Stimulated activated CD8-positive, alpha-beta memory T cell treated with anti-CD3 and anti-CD28 coated beads, Interleukin-12 subunit alpha, Interleukin-12 subunit beta, amount 100 ng/mL, for 1 hour (primary cell): ENCODE data around the gene ZNF330.
"Not testable (repeated sequence)": the region's sequence is repeated elsewhere in the genome, so short reads cannot be mapped to it uniquely, and the experiment has no call there.

Source experiments
- DNase-seq: peaks from one replicate; pipeline ENCODE4 v3.0.0-alpha.2; 2020; ENCODE audit warnings: low read depth

Gene ZNF330

GRCh38 chr4:141220691-141221659 is at the start of gene ZNF330:
TSS of gene ZNF330 (plus strand) at chr4:141220895. CDS start at chr4:141222372, 1,477 bp downstream.
- DNase-seq, result peak; percentile 81

- DNase-seq, result no peak
These were observed 46.2 kb upstream of the ZNF330 start for GRCh38 chr4:141174457-141174856.

GRCh38 chr4:141177171-141177570 is 43.5 kb upstream of the ZNF330 start:
- no peak for DNase-seq

GRCh38 chr4:141179474-141180373 is 41.0 kb upstream of the ZNF330 start:
- DNase-seq, result no peak

GRCh38 chr4:141180991-141181761 is 39.5 kb upstream of the ZNF330 start:
- DNase-seq, result no peak

- not testable (repeated sequence) for DNase-seq
These were observed 37.2 kb upstream of the ZNF330 start for GRCh38 chr4:141183491-141183890.

GRCh38 chr4:141192564-141192963 is 28.1 kb upstream of the ZNF330 start:
- no peak for DNase-seq

- no peak for DNase-seq
These were observed 27.1 kb upstream of the ZNF330 start for GRCh38 chr4:141193516-141194034.

GRCh38 chr4:141195095-141195707 is 25.5 kb upstream of the ZNF330 start:
- DNase-seq, result no peak

- no peak for DNase-seq
These were observed 24.3 kb upstream of the ZNF330 start for GRCh38 chr4:141196227-141196933.

- no peak for DNase-seq
These were observed 12.7 kb upstream of the ZNF330 start for GRCh38 chr4:141207961-141208360.

- DNase-seq, result no peak
These were observed 10.5 kb upstream of the ZNF330 start for GRCh38 chr4:141210168-141210567.

- no peak for DNase-seq
These were observed 7.1 kb upstream of the ZNF330 start for GRCh38 chr4:141213550-141213991.

- DNase-seq, result no peak
These were observed 5.7 kb upstream of the ZNF330 start for GRCh38 chr4:141215030-141215429.

- DNase-seq, result no peak
These were observed 4.5 kb upstream of the ZNF330 start for GRCh38 chr4:141216002-141216761.

GRCh38 chr4:141220271-141220670 is 424 bp upstream of the ZNF330 start:
- no peak for DNase-seq

- DNase-seq, result no peak
These were observed 2.7 kb downstream of the ZNF330 start for GRCh38 chr4:141223418-141223817.

- not testable (repeated sequence) for DNase-seq
These were observed 6.6 kb downstream of the ZNF330 start for GRCh38 chr4:141227280-141227679.

GRCh38 chr4:141229408-141230101 is 8.9 kb downstream of the ZNF330 start:
- no peak for DNase-seq
